Hematopoietic multipotent progenitor cell treated with erythropoietin and hydrocortisone succinate and interleukin-3 and kit ligand, for 8 days (in vitro differentiated cells): ENCODE data around the gene ARHGAP15.
A peak's percentile ranks its signal among the peaks of the same experiment; 100 is the strongest.

Experiments
- DNase-seq: peaks from one replicate; pipeline ENCODE4 v3.0.0-alpha.2; 2015

The ARHGAP15 gene

GRCh38 chr2:143674051-143674450 is 544.8 kb downstream of the ARHGAP15 start:
- DNase-seq = no peak

- DNase-seq = no peak
These were observed 545.8 kb downstream of the ARHGAP15 start for GRCh38 chr2:143675021-143675420.

- no peak for DNase-seq
These were observed 550.4 kb downstream of the ARHGAP15 start for GRCh38 chr2:143679617-143680016.

- no peak for DNase-seq
These were observed 551.7 kb downstream of the ARHGAP15 start for GRCh38 chr2:143680885-143681405.

- DNase-seq = no peak
These were observed 553.3 kb downstream of the ARHGAP15 start for GRCh38 chr2:143682436-143683055.

- no peak for DNase-seq
These were observed 554.8 kb downstream of the ARHGAP15 start for GRCh38 chr2:143683977-143684376.

GRCh38 chr2:143684551-143685320 is 555.5 kb downstream of the ARHGAP15 start:
- DNase-seq = no peak

GRCh38 chr2:143685421-143686078 is 556.3 kb downstream of the ARHGAP15 start:
- DNase-seq = no peak

- peak; percentile 72 for DNase-seq
These were observed 557.5 kb downstream of the ARHGAP15 start for GRCh38 chr2:143686585-143687164.

GRCh38 chr2:143688248-143688647 is 559.0 kb downstream of the ARHGAP15 start:
- no peak for DNase-seq

GRCh38 chr2:143688815-143689214 is 559.6 kb downstream of the ARHGAP15 start:
- no peak for DNase-seq

GRCh38 chr2:143689541-143689940 is 560.3 kb downstream of the ARHGAP15 start:
- no peak for DNase-seq

- no peak for DNase-seq
These were observed 561.0 kb downstream of the ARHGAP15 start for GRCh38 chr2:143690235-143690634.

- no peak for DNase-seq
These were observed 561.9 kb downstream of the ARHGAP15 start for GRCh38 chr2:143691121-143691520.

GRCh38 chr2:143692162-143692561 is 562.9 kb downstream of the ARHGAP15 start:
- DNase-seq = no peak

GRCh38 chr2:143692967-143693366 is 563.7 kb downstream of the ARHGAP15 start:
- no peak for DNase-seq

GRCh38 chr2:143694335-143694734 is 565.1 kb downstream of the ARHGAP15 start:
- DNase-seq = peak; percentile 85

- DNase-seq = no peak
These were observed 567.4 kb downstream of the ARHGAP15 start for GRCh38 chr2:143696651-143697050.

- no peak for DNase-seq
These were observed 568.5 kb downstream of the ARHGAP15 start for GRCh38 chr2:143697744-143698143.

- DNase-seq = no peak
These were observed 569.1 kb downstream of the ARHGAP15 start for GRCh38 chr2:143698352-143698751.

GRCh38 chr2:143698888-143699570 is 569.8 kb downstream of the ARHGAP15 start:
- DNase-seq = no peak

- no peak for DNase-seq
These were observed 571.6 kb downstream of the ARHGAP15 start for GRCh38 chr2:143700865-143701264.

GRCh38 chr2:143701785-143702184 is 572.6 kb downstream of the ARHGAP15 start:
- DNase-seq = no peak
